Measurements from ENCODE around the gene THSD1. TPM values are rescaled to one million over a fixed set of nuclear protein-coding genes. Genes with fewer than 3 reads are reported as not detected.

Gene THSD1
- total and polyA plus RNA-seq, 9 of the 15 experiments (the other 6 are each of a cell fraction or from before 2014, with no cell fraction given), result 0.01 to 0.11 (median 0.04) TPM; not detected in 2

DNA sequence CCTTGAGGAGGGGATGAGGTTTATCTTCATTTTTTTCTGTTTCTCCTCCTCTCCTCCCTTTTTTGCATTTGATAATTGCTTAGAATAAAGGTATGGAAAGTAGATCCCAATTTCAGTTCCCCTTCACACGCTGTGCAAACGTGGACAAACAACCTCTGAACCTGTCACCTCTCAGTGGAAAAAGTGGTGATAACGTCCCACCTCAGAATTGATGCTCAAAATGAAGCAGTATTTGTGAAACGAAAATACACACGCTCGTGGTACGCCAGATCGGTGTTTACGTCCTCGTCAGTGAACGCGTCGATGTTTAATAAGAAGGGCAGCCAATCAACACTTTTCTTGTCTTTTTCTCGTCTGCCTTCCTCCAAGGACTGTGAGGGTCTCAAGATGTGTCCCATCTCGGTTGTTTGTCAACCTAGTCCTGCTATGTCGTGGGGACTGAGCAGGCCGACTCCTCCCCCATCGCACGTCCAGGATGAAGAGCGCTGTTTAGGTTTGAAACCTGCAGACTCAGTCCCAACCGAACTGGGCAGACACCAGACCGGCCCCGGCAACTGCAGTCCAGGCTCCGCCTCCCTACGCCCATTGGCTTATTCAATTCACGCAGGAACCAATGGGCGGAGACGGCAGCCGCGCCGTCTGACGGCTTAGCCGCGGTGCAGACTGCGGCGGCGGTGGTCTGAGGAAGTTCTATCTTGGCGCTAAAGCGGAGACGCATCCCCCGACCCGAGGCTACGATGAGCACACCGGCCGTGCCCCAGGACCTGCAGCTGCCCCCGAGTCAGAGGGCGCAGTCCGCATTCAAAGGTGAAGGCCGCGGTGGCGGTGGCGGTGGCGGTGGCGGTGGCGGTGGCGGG lies 49.1 kb upstream of the THSD1 start, which contains the start of gene CKAP2 (continued):
- TF ChIP-seq, protein P1, sequence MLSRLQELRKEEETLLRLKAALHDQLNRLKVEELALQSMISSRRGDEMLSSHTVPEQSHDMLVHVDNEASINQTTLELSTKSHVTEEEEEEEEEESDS (CRISPR knock-in tag; IDR thresholded peaks at IDR 0.05), result no peak
- TF ChIP-seq, protein P2, sequence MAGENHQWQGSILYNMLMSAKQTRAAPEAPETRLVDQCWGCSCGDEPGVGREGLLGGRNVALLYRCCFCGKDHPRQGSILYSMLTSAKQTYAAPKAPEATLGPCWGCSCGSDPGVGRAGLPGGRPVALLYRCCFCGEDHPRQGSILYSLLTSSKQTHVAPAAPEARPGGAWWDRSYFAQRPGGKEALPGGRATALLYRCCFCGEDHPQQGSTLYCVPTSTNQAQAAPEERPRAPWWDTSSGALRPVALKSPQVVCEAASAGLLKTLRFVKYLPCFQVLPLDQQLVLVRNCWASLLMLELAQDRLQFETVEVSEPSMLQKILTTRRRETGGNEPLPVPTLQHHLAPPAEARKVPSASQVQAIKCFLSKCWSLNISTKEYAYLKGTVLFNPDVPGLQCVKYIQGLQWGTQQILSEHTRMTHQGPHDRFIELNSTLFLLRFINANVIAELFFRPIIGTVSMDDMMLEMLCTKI (IDR thresholded peaks at IDR 0.05; ENCODE audit: partially characterized antibody), result no peak
- TF ChIP-seq CXXC5 (CRISPR knock-in tag; IDR thresholded peaks at IDR 0.05) (peak; percentile 87), GABPB1 (CRISPR knock-in tag; IDR thresholded peaks at IDR 0.05) (0 out of 2 replicates have a peak, but pooled peaks have one; percentile 30), HDAC8 (tag; IDR thresholded peaks at IDR 0.05) (no peak), PML (IDR thresholded peaks at IDR 0.05; ENCODE audit: low read length) (0 out of 2 replicates have a peak, but pooled peaks have one; percentile 33), PHF8 (IDR thresholded peaks at IDR 0.05; ENCODE audit: borderline replicate concordance, low read length) (peak; percentile 95), ZNF445 (CRISPR knock-in tag; IDR thresholded peaks at IDR 0.05; ENCODE audit: low read depth) (no peak), ZNF444 (CRISPR knock-in tag; IDR thresholded peaks at IDR 0.05) (no peak), DIDO1 (tag; IDR thresholded peaks at IDR 0.05; ENCODE audit: low read depth) (no peak), POLR2H (tag; IDR thresholded peaks at IDR 0.05; ENCODE audit: low read depth) (peak; percentile 80), CHD2 (IDR thresholded peaks at IDR 0.05; ENCODE audit: low read depth, low read length) (0 out of 2 replicates have a peak, but pooled peaks have one; percentile 23), PHF20 (IDR thresholded peaks at IDR 0.05; ENCODE audit: partially characterized antibody) (no peak), SAFB2 (IDR thresholded peaks at IDR 0.05; ENCODE audit: borderline replicate concordance, low read depth, low read length, severe bottlenecking) (no peak), POLR3A (IDR thresholded peaks at IDR 0.05; ENCODE audit: borderline replicate concordance, extremely low read depth, insufficient read depth, insufficient read length) (no peak), SMAD4 (CRISPR knock-in tag; conservative IDR thresholded peaks at IDR 0.05) (peak; percentile 83), ARID2 (IDR thresholded peaks at IDR 0.05) (no peak), ZNF24 (IDR thresholded peaks at IDR 0.05) (no peak)
- TF ChIP-seq, protein P3, sequence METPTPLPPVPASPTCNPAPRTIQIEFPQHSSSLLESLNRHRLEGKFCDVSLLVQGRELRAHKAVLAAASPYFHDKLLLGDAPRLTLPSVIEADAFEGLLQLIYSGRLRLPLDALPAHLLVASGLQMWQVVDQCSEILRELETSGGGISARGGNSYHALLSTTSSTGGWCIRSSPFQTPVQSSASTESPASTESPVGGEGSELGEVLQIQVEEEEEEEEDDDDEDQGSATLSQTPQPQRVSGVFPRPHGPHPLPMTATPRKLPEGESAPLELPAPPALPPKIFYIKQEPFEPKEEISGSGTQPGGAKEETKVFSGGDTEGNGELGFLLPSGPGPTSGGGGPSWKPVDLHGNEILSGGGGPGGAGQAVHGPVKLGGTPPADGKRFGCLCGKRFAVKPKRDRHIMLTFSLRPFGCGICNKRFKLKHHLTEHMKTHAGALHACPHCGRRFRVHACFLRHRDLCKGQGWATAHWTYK (CRISPR knock-in tag; IDR thresholded peaks at IDR 0.05), result no peak
- TF ChIP-seq, protein P4, sequence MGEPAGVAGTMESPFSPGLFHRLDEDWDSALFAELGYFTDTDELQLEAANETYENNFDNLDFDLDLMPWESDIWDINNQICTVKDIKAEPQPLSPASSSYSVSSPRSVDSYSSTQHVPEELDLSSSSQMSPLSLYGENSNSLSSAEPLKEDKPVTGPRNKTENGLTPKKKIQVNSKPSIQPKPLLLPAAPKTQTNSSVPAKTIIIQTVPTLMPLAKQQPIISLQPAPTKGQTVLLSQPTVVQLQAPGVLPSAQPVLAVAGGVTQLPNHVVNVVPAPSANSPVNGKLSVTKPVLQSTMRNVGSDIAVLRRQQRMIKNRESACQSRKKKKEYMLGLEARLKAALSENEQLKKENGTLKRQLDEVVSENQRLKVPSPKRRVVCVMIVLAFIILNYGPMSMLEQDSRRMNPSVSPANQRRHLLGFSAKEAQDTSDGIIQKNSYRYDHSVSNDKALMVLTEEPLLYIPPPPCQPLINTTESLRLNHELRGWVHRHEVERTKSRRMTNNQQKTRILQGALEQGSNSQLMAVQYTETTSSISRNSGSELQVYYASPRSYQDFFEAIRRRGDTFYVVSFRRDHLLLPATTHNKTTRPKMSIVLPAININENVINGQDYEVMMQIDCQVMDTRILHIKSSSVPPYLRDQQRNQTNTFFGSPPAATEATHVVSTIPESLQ (CRISPR knock-in tag; IDR thresholded peaks at IDR 0.05), result no peak
- TF ChIP-seq, protein P5, sequence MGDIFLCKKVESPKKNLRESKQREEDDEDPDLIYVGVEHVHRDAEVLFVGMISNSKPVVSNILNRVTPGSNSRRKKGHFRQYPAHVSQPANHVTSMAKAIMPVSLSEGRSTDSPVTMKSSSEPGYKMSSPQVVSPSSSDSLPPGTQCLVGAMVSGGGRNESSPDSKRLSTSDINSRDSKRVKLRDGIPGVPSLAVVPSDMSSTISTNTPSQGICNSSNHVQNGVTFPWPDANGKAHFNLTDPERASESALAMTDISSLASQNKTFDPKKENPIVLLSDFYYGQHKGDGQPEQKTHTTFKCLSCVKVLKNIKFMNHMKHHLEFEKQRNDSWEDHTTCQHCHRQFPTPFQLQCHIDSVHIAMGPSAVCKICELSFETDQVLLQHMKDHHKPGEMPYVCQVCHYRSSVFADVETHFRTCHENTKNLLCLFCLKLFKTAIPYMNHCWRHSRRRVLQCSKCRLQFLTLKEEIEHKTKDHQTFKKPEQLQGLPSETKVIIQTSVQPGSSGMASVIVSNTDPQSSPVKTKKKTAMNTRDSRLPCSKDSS (IDR thresholded peaks at IDR 0.05; ENCODE audit: low read depth, partially characterized antibody), result no peak

Measured in K562 (cell line).